ENCODE measurements around the gene AOPEP.

GRCh38 chr9:94935396-94935795, 208.9 kb downstream of the AOPEP start:
- TF ChIP-seq CTCF (conservative IDR thresholded peaks at IDR 0.05 in 1 of 2, IDR thresholded peaks at IDR 0.05 in 1 of 2; ENCODE audit: low read depth in 1 of 2, low read length in 2 of 2) (no peak), EZH2 (IDR thresholded peaks at IDR 0.05; ENCODE audit: low read length, missing control alignments) (no peak)
